Upper lobe of left lung (tissue), 4 donors: ENCODE data around the gene FBLN1.

Experiments
- EP300 ChIP-seq, 4 donors: sonication (generic); formaldehyde crosslinking; IDR thresholded peaks; one replicate each; pipeline ENCODE4 v1.5.1; 2017; ENCODE audit warnings: antibody characterized with exemption in 4 of 4, control low read depth in 2 of 4
- POLR2A ChIP-seq, 4 donors: fragments of 450-650 bp; IDR thresholded peaks; one replicate each; pipeline ENCODE4 v1.5.1; 2016 to 2017; ENCODE audit warnings: antibody characterized with exemption in 4 of 4, mild to moderate bottlenecking in 2 of 4
- POLR2AphosphoS5 ChIP-seq, 2 donors: sonication (generic); formaldehyde crosslinking; IDR thresholded peaks; one replicate each; pipeline ENCODE4 v1.5.1; 2017; ENCODE audit warnings: antibody characterized with exemption in 2 of 2
- TF ChIP-seq, protein P1 (sequence below), 6 experiments: fragments of 450-650 bp in 4 of 6; fragments of 200-600 bp in 2 of 6; sonication (generic) in 2 of 6; IDR thresholded peaks; one replicate each; pipeline ENCODE4 v1.5.1; 2016 to 2019; ENCODE audit warnings: antibody characterized with exemption in 6 of 6

DNA sequence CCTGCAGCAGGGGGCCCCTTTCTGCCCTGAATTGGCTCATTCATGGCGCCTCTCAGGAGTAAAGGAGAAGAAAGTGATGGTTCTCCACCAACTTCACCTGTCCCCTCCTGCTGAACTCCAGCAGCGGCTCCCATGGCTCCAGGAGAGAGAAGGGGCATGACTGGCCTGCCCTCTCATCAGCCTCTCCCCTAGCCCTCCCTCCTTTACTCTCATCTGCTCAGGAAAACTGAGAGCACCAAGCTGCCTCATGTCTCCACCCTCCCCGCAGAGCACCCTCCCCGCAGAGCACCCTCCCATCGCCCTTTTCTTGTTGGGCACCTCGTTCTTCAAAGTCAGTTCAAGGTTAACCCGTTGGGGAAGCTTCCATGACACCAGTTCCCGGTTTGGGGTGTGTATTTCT is 86.9 kb downstream of the FBLN1 start:
- TF ChIP-seq, protein P1, sequence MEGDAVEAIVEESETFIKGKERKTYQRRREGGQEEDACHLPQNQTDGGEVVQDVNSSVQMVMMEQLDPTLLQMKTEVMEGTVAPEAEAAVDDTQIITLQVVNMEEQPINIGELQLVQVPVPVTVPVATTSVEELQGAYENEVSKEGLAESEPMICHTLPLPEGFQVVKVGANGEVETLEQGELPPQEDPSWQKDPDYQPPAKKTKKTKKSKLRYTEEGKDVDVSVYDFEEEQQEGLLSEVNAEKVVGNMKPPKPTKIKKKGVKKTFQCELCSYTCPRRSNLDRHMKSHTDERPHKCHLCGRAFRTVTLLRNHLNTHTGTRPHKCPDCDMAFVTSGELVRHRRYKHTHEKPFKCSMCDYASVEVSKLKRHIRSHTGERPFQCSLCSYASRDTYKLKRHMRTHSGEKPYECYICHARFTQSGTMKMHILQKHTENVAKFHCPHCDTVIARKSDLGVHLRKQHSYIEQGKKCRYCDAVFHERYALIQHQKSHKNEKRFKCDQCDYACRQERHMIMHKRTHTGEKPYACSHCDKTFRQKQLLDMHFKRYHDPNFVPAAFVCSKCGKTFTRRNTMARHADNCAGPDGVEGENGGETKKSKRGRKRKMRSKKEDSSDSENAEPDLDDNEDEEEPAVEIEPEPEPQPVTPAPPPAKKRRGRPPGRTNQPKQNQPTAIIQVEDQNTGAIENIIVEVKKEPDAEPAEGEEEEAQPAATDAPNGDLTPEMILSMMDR (IDR thresholded peaks at IDR 0.05): no peak
- no peak for TF ChIP-seq EP300 (IDR thresholded peaks at IDR 0.05)
- TF ChIP-seq POLR2A (IDR thresholded peaks at IDR 0.05): no peak
- TF ChIP-seq POLR2AphosphoS5 (IDR thresholded peaks at IDR 0.05): no peak
